H9 (cell line): ENCODE results near the gene CTNS. TPM values are rescaled to one million over a fixed set of nuclear protein-coding genes. Genes with fewer than 3 reads are reported as not detected.

ENCODE experiments used
- DNase-seq: peaks from one replicate; pipeline ENCODE4 v3.0.0-alpha.2; 2017
- H2AFZ ChIP-seq: one replicate; pipeline ENCODE4 v1.6.1; 2013; ENCODE audit warnings: mild to moderate bottlenecking, low read length, control low read depth, moderate library complexity
- H2AK5ac ChIP-seq: 2 replicates; pipeline ENCODE4 v1.6.1; 2013; ENCODE audit warnings: low read length, control low read depth, mixed read lengths; ENCODE audit not compliant: insufficient read length
- H2BK120ac ChIP-seq: one replicate; pipeline ENCODE4 v1.6.1; 2013; ENCODE audit warnings: low read depth, mild to moderate bottlenecking, low read length, control low read depth, inconsistent platforms; ENCODE audit not compliant: poor library complexity, severe bottlenecking
- H2BK12ac ChIP-seq: 2 replicates; pipeline ENCODE4 v1.6.1; 2013; ENCODE audit warnings: low read length, control low read depth, mixed read lengths, low read depth; ENCODE audit not compliant: insufficient read length
- H2BK15ac ChIP-seq: 2 replicates; pipeline ENCODE4 v1.6.1; 2013; ENCODE audit warnings: low read depth, low read length, control low read depth
- H2BK20ac ChIP-seq: one replicate; pipeline ENCODE4 v1.6.1; 2013; ENCODE audit warnings: low read depth, mild to moderate bottlenecking, low read length, control low read depth, inconsistent platforms; ENCODE audit not compliant: poor library complexity, severe bottlenecking
- H2BK5ac ChIP-seq: 2 replicates; pipeline ENCODE4 v1.6.1; 2013; ENCODE audit warnings: low read length, control low read depth, mixed read lengths; ENCODE audit not compliant: insufficient read length
- H3K14ac ChIP-seq: 2 replicates; pipeline ENCODE4 v1.6.1; 2013; ENCODE audit warnings: low read length, control low read depth; ENCODE audit not compliant: insufficient read depth
- H3K18ac ChIP-seq: 2 replicates; pipeline ENCODE4 v1.6.1; 2013; ENCODE audit warnings: low read depth, mild to moderate bottlenecking, mixed read lengths, low read length, control low read depth; ENCODE audit not compliant: insufficient read length
- H3K23ac ChIP-seq: 2 replicates; pipeline ENCODE4 v1.6.1; 2013; ENCODE audit warnings: low read length, control low read depth, mixed read lengths, low read depth; ENCODE audit not compliant: insufficient read length
- H3K23me2 ChIP-seq: 2 replicates; pipeline ENCODE4 v1.6.1; 2013; ENCODE audit warnings: low read depth, mild to moderate bottlenecking, mixed read lengths, low read length, control low read depth; ENCODE audit not compliant: insufficient read length, poor library complexity, severe bottlenecking
- H3K27ac ChIP-seq: 2 replicates; pipeline ENCODE4 v1.5.1; 2013; ENCODE audit warnings: low read length, control low read depth, mixed read lengths, low read depth; ENCODE audit not compliant: insufficient read length
- H3K27me3 ChIP-seq: 2 replicates; pipeline ENCODE4 v1.6.1; 2013; ENCODE audit warnings: low read length, control low read depth, inconsistent platforms; ENCODE audit not compliant: insufficient read depth
- H3K4ac ChIP-seq: 2 replicates; pipeline ENCODE4 v1.6.1; 2013; ENCODE audit warnings: low read depth, mild to moderate bottlenecking, control low read depth, inconsistent platforms, low read length, moderate library complexity
- H3K4me1 ChIP-seq: 2 replicates; pipeline ENCODE4 v1.6.1; 2013; ENCODE audit warnings: low read length, control low read depth, inconsistent platforms; ENCODE audit not compliant: insufficient read depth
- H3K4me2 ChIP-seq: 2 replicates; pipeline ENCODE4 v1.6.1; 2013; ENCODE audit warnings: low read length, control low read depth, mixed read lengths; ENCODE audit not compliant: insufficient read length, insufficient read depth
- H3K56ac ChIP-seq: 2 replicates; pipeline ENCODE4 v1.6.1; 2013; ENCODE audit warnings: low read depth, mild to moderate bottlenecking, mixed read lengths, low read length, control low read depth; ENCODE audit not compliant: insufficient read length
- H3K79me1 ChIP-seq: 2 replicates; pipeline ENCODE4 v1.6.1; 2013; ENCODE audit warnings: low read depth, mild to moderate bottlenecking, moderate library complexity, low read length, control low read depth, inconsistent platforms; ENCODE audit not compliant: insufficient read depth, poor library complexity, severe bottlenecking
- H3K79me2 ChIP-seq: 2 replicates; pipeline ENCODE4 v1.6.1; 2013; ENCODE audit warnings: low read length, control low read depth, inconsistent platforms; ENCODE audit not compliant: insufficient read depth
- H3K9ac ChIP-seq: 2 replicates; pipeline ENCODE4 v1.6.1; 2013; ENCODE audit warnings: low read length, control low read depth, mixed read lengths; ENCODE audit not compliant: insufficient read length; ENCODE audit errors: extremely low read depth
- H3K9me3 ChIP-seq: one replicate; pipeline ENCODE4 v1.6.1; 2013; ENCODE audit warnings: low read depth, low read length, inconsistent platforms; ENCODE audit not compliant: control insufficient read depth
- H3T11ph ChIP-seq: one replicate; pipeline ENCODE4 v1.6.1; 2013; ENCODE audit warnings: mild to moderate bottlenecking, low read length, control low read depth, inconsistent platforms
- H4K20me1 ChIP-seq: one replicate; pipeline ENCODE4 v1.6.1; 2013; ENCODE audit not compliant: control insufficient read depth, insufficient read length, insufficient read depth
- H4K5ac ChIP-seq: 2 replicates; pipeline ENCODE4 v1.6.1; 2013; ENCODE audit warnings: low read depth, mild to moderate bottlenecking, mixed read lengths, low read length, control low read depth; ENCODE audit not compliant: insufficient read length
- H4K8ac ChIP-seq: replicated peaks from 2 replicates; pipeline ENCODE4 v1.6.1; 2013; ENCODE audit warnings: low read length, control low read depth, mixed read lengths, low read depth; ENCODE audit not compliant: insufficient read length
- H4K91ac ChIP-seq: 2 replicates; pipeline ENCODE4 v1.6.1; 2013; ENCODE audit warnings: low read depth, mild to moderate bottlenecking, moderate library complexity, mixed read lengths, low read length, control low read depth; ENCODE audit not compliant: insufficient read length
- H3K27ac Mint-ChIP-seq, 3 experiments: 2 replicates in 2 of 3; 3 replicates in 1 of 3; pipeline ENCODE4 v1.8.0; 2020 to 2021; ENCODE audit warnings: mixed read lengths in 3 of 3, mild to moderate bottlenecking in 1 of 3, moderate library complexity in 1 of 3
- H3K27me3 Mint-ChIP-seq: 2 replicates; pipeline ENCODE4 v1.8.0; 2021; ENCODE audit warnings: low read depth, mild to moderate bottlenecking, moderate library complexity, mixed read lengths
- H3K36me3 Mint-ChIP-seq, 3 experiments: 2 replicates in 2 of 3; 3 replicates in 1 of 3; pipeline ENCODE4 v1.8.0; 2020 to 2021; ENCODE audit warnings: low read depth in 3 of 3, mixed read lengths in 3 of 3; ENCODE audit not compliant: insufficient read depth in 1 of 3
- H3K4me1 Mint-ChIP-seq, 2 experiments: 2 replicates each; pipeline ENCODE4 v1.8.0; 2020; ENCODE audit warnings: mixed read lengths in 2 of 2
- H3K4me3 Mint-ChIP-seq, 2 experiments: 2 replicates in 1 of 2; 3 replicates in 1 of 2; pipeline ENCODE4 v1.8.0; 2020 to 2021; ENCODE audit warnings: mild to moderate bottlenecking in 2 of 2, mixed read lengths in 2 of 2, moderate library complexity in 1 of 2
- H3K9me3 Mint-ChIP-seq, 2 experiments: 2 replicates in 1 of 2; 3 replicates in 1 of 2; pipeline ENCODE4 v1.8.0; 2020; ENCODE audit warnings: mild to moderate bottlenecking in 2 of 2, mixed read lengths in 2 of 2, moderate library complexity in 1 of 2
- CTCF ChIP-seq: fragments of 200-600 bp; sonication (generic); conservative IDR thresholded peaks from 3 replicates; pipeline ENCODE4 v1.8.0; 2021; ENCODE audit warnings: antibody characterized with exemption, mild to moderate bottlenecking
- WGBS: extraction: QIAGEN DNeasy Blood & Tissue Kit; methylation state at CpG from one replicate; pipeline ENCODE4 v1.1.7; 2013; ENCODE audit warnings: missing lambda C conversion rate, low lambda C conversion rate, mixed read lengths; ENCODE audit not compliant: insufficient read length; ENCODE audit errors: extremely low coverage; 5-methylcytosine and 5-hydroxymethylcytosine counted together
- total RNA-seq: library from RNA; stranded (reverse); gene quantifications from 2 replicates; pipeline ENCODE4 v1.2.1, GENCODE V29; 2021

Gene CTNS
- total RNA-seq, 1 experiment from 2014 or later, result 12.8 TPM

- TF ChIP-seq CTCF, result no peak
- Mint-ChIP-seq H3K36me3 (peaks cover 9 to 26% (median 20%) of the 10 kb centered on the region in 3 experiments), H3K4me1 (peaks cover 2% of the 10 kb centered on the region in 2 experiments; a peak in 3 of 4 replicates), H3K4me3 (no peak overlapping the region), H3K27ac (peak overlapping the region in 1 of 3 experiments; percentile 90; a peak in 1 of 7 replicates), H3K27me3 (no peaks in the 10 kb centered on the region), H3K9me3 (no peaks in the 10 kb centered on the region)
- no peak overlapping the region for H2BK15ac ChIP-seq
- no peak overlapping the region for H2AK5ac ChIP-seq
- no peak for DNase-seq
- no peak overlapping the region for H4K5ac ChIP-seq
- H3K79me1 ChIP-seq, result no peaks in the 10 kb centered on the region
- no peak overlapping the region for H2BK20ac ChIP-seq
- H2BK12ac ChIP-seq, result no peak overlapping the region
- no peaks in the 10 kb centered on the region for H3K4me1 ChIP-seq
- no peak overlapping the region for H2AFZ ChIP-seq
- no peak overlapping the region for H4K8ac ChIP-seq
- H3K9me3 ChIP-seq, result no peaks in the 10 kb centered on the region
- no peak overlapping the region for H2BK5ac ChIP-seq
- H3K56ac ChIP-seq, result no peak overlapping the region
- H3K23me2 ChIP-seq, result no peaks in the 10 kb centered on the region
- no peaks in the 10 kb centered on the region for H4K20me1 ChIP-seq
- no peak overlapping the region for H3K27ac ChIP-seq
- no peak overlapping the region for H3T11ph ChIP-seq
- H3K23ac ChIP-seq, result no peak overlapping the region
- H3K14ac ChIP-seq, result no peak overlapping the region
- no peak overlapping the region for H2BK120ac ChIP-seq
- no peaks in the 10 kb centered on the region for H3K79me2 ChIP-seq
- H3K9ac ChIP-seq, result no peak overlapping the region
- H3K4me2 ChIP-seq, result no peak overlapping the region
- no peak overlapping the region for H3K4ac ChIP-seq
- WGBS, result no CpG with 5 or more reads among the region's 5 CpGs
- H3K18ac ChIP-seq, result no peak overlapping the region
- no peak overlapping the region for H4K91ac ChIP-seq
- H3K27me3 ChIP-seq, result no peaks in the 10 kb centered on the region
Observed at GRCh38 chr17:3593384-3593783, 43.2 kb upstream of the CTNS start.
